Aorta (tissue), 5 donors: ENCODE data around the gene PPARG. TPM values are rescaled to one million over a fixed set of nuclear protein-coding genes. Genes with fewer than 3 reads are reported as not detected.

Experiments
- ATAC-seq: fragments of 200-7000 bp; cut with Tn5 transposase; one replicate; pipeline ENCODE4 v1.9.1; 2022; ENCODE audit warnings: moderate library complexity; ENCODE audit not compliant: low FRiP score
- DNase-seq, 2 donors: peaks; one replicate each; pipeline ENCODE4 v3.0.0-alpha.2; 2020
- H3K27ac ChIP-seq, 2 donors: one replicate each; pipeline ENCODE4 v1.5.1; 2013; ENCODE audit warnings: low read length in 2 of 2, mild to moderate bottlenecking in 2 of 2, moderate library complexity in 2 of 2, control low read depth in 1 of 2, inconsistent platforms in 1 of 2, low read depth in 1 of 2
- H3K27me3 ChIP-seq, 2 donors: one replicate each; pipeline ENCODE4 v1.6.1; 2013; ENCODE audit warnings: control low read depth in 1 of 2, low read length in 1 of 2, mild to moderate bottlenecking in 1 of 2, moderate library complexity in 1 of 2; ENCODE audit not compliant: insufficient read depth in 2 of 2, control insufficient read depth in 1 of 2
- H3K36me3 ChIP-seq, 2 donors: one replicate each; pipeline ENCODE4 v1.6.1; 2013; ENCODE audit warnings: control low read depth in 1 of 2, low read length in 1 of 2, mild to moderate bottlenecking in 1 of 2; ENCODE audit not compliant: insufficient read depth in 2 of 2, control insufficient read depth in 1 of 2
- H3K4me1 ChIP-seq, 2 donors: one replicate each; pipeline ENCODE4 v1.6.1; 2013; ENCODE audit warnings: low read length in 2 of 2, control low read depth in 1 of 2, mild to moderate bottlenecking in 1 of 2, moderate library complexity in 1 of 2; ENCODE audit not compliant: insufficient read depth in 2 of 2, control insufficient read depth in 1 of 2
- H3K4me3 ChIP-seq, 2 donors: one replicate each; pipeline ENCODE4 v1.5.1; 2013; ENCODE audit warnings: low read length in 2 of 2, control low read depth in 1 of 2, mild to moderate bottlenecking in 1 of 2
- H3K9me3 ChIP-seq: one replicate; pipeline ENCODE4 v1.6.1; 2013; ENCODE audit warnings: mild to moderate bottlenecking, low read length; ENCODE audit not compliant: control insufficient read depth
- WGBS, 2 donors: extraction: QIAGEN DNeasy Blood & Tissue Kit; methylation state at CpG; one replicate each; pipeline ENCODE4 v1.1.7; 2013; 5-methylcytosine and 5-hydroxymethylcytosine counted together
- intact Hi-C, 2 donors: fragments of 100-400 bp; cut with DNase I; formaldehyde crosslinking; loops; one replicate each; pipeline versions ENCODE4 v1.14.2 to v1.15.0; 2022
- polyA plus RNA-seq, 2 donors: library from polyadenylated mRNA; stranded (reverse); fragments of 200-250 nt; gene quantifications; one replicate each; pipeline ENCODE4 v1.2.3, GENCODE V29; 2013
- total RNA-seq, 2 donors: library from RNA; stranded (reverse); fragmentation: NEBNext Ultra II Directional; extraction: Animal tissue kit (Norgen Biotek cat#: 25700); gene quantifications; one replicate each; pipeline ENCODE4 v1.2.1, GENCODE V29; 2021
- donor health status: healthy with polysubstance abuse.
- donor health status: Bipolar disorder and iron deficiency.
- donor health status: DM: no; HTN: no; CAD: no.
- donor health status: DM: no; HTN: no; CAD: no.
- donor health status: DM: yes; HTN: yes; CAD: no.

Gene PPARG
- total and polyA plus RNA-seq, 4 donors = 5.1 to 21.0 (median 17.5) TPM

GRCh38 chr3:12351145-12351544, 62.3 kb downstream of the PPARG start:
- ATAC-seq = peak; percentile 54
- H3K27ac ChIP-seq = no peak overlapping the region

GRCh38 chr3:12352253-12352652, 63.4 kb downstream of the PPARG start:
- Histone ChIP-seq H3K4me1 (no peaks in the 10 kb centered on the region), H3K36me3 (no peaks in the 10 kb centered on the region), H3K9me3 (no peaks in the 10 kb centered on the region), H3K27ac (no peak overlapping the region), H3K4me3 (no peak overlapping the region), H3K27me3 (no peaks in the 10 kb centered on the region)
- no peak for ATAC-seq
- WGBS, 2 donors = 73 to 86% methylated on average over 2 of the region's 2 CpGs
- DNase-seq = no peak
- intact Hi-C loops = no loop called here

More at GRCh38 chr3:12351145-12351544, 62.3 kb downstream of the PPARG start:
- Histone ChIP-seq H3K4me1 (no peaks in the 10 kb centered on the region), H3K27me3 (no peaks in the 10 kb centered on the region), H3K9me3 (no peaks in the 10 kb centered on the region), H3K4me3 (no peak overlapping the region), H3K36me3 (no peaks in the 10 kb centered on the region)
- intact Hi-C loops = no loop called here
- 56% methylated on average over 4 of the region's 4 CpGs for WGBS, 2 donors
- no peak for DNase-seq

- ATAC-seq = no peak
- no peak for DNase-seq
Measured at GRCh38 chr3:12352755-12353154, 63.9 kb downstream of the PPARG start.

GRCh38 chr3:12353796-12354525, 65.1 kb downstream of the PPARG start:
- H3K4me1 ChIP-seq = no peaks in the 10 kb centered on the region
- no peaks in the 10 kb centered on the region for H3K9me3 ChIP-seq
- H3K36me3 ChIP-seq = no peaks in the 10 kb centered on the region
- intact Hi-C loops = no loop called here
- ATAC-seq (no peak), DNase-seq (no peak)
- H3K4me3 ChIP-seq = no peak overlapping the region
- H3K27me3 ChIP-seq = no peaks in the 10 kb centered on the region
- H3K27ac ChIP-seq = no peak overlapping the region
- 69 to 70% methylated on average over 7 of the region's 7 CpGs for WGBS, 2 donors

More at GRCh38 chr3:12352755-12353154, 63.9 kb downstream of the PPARG start:
- no peak overlapping the region for H3K27ac ChIP-seq
- H3K4me3 ChIP-seq = no peak overlapping the region
- no peaks in the 10 kb centered on the region for H3K4me1 ChIP-seq
- intact Hi-C loops = no loop called here
- H3K36me3 ChIP-seq = no peaks in the 10 kb centered on the region
- H3K9me3 ChIP-seq = no peaks in the 10 kb centered on the region
- H3K27me3 ChIP-seq = no peaks in the 10 kb centered on the region

GRCh38 chr3:12356175-12356574, 67.3 kb downstream of the PPARG start:
- 49 to 58% methylated on average over 5 of the region's 5 CpGs for WGBS, 2 donors
- Histone ChIP-seq H3K27ac (no peak overlapping the region), H3K27me3 (no peaks in the 10 kb centered on the region), H3K9me3 (no peaks in the 10 kb centered on the region), H3K4me3 (no peak overlapping the region), H3K4me1 (no peaks in the 10 kb centered on the region), H3K36me3 (no peaks in the 10 kb centered on the region)
- intact Hi-C loops = no loop called here
- ATAC-seq (no peak), DNase-seq (no peak)

- ATAC-seq = no peak
- 94 to 95% methylated on average over 7 of the region's 7 CpGs for WGBS, 2 donors
- Histone ChIP-seq H3K27me3 (no peaks in the 10 kb centered on the region), H3K36me3 (no peaks in the 10 kb centered on the region), H3K4me3 (no peak overlapping the region), H3K4me1 (no peaks in the 10 kb centered on the region), H3K9me3 (no peaks in the 10 kb centered on the region), H3K27ac (no peak overlapping the region)
- intact Hi-C loops = no loop called here
- DNase-seq = no peak
Measured at GRCh38 chr3:12356996-12357395, 68.1 kb downstream of the PPARG start.

GRCh38 chr3:12357456-12357855, 68.6 kb downstream of the PPARG start:
- no peaks in the 10 kb centered on the region for H3K4me1 ChIP-seq
- ATAC-seq (no peak), DNase-seq (no peak)
- H3K9me3 ChIP-seq = no peaks in the 10 kb centered on the region
- 89 to 94% methylated on average over 3 of the region's 3 CpGs for WGBS, 2 donors
- intact Hi-C loops = no loop called here
- no peaks in the 10 kb centered on the region for H3K27me3 ChIP-seq
- no peak overlapping the region for H3K27ac ChIP-seq
- H3K36me3 ChIP-seq = no peaks in the 10 kb centered on the region
- H3K4me3 ChIP-seq = no peak overlapping the region

GRCh38 chr3:12363397-12364195, 74.7 kb downstream of the PPARG start:
- Histone ChIP-seq H3K4me1 (no peaks in the 10 kb centered on the region), H3K27ac (no peak overlapping the region), H3K4me3 (no peak overlapping the region), H3K27me3 (no peaks in the 10 kb centered on the region), H3K9me3 (no peaks in the 10 kb centered on the region), H3K36me3 (no peaks in the 10 kb centered on the region)
- DNase-seq = no peak
- 42 to 43% methylated on average over 6 of the region's 6 CpGs for WGBS, 2 donors
- no peak for ATAC-seq
- intact Hi-C loops = no loop called here

- Histone ChIP-seq H3K27ac (no peak overlapping the region), H3K4me1 (no peaks in the 10 kb centered on the region), H3K9me3 (no peaks in the 10 kb centered on the region), H3K27me3 (no peaks in the 10 kb centered on the region), H3K36me3 (no peaks in the 10 kb centered on the region), H3K4me3 (no peak overlapping the region)
- ATAC-seq (no peak), DNase-seq (no peak)
- intact Hi-C loops = no loop called here
- 81 to 84% methylated on average over 3 of the region's 3 CpGs for WGBS, 2 donors
Measured at GRCh38 chr3:12367346-12367745, 78.5 kb downstream of the PPARG start.
